AG04450 (cell line): ENCODE results near the gene MADD. TPM values are rescaled to one million over a fixed set of nuclear protein-coding genes. Genes with fewer than 3 reads are reported as not detected.

ENCODE experiments used
- CTCF ChIA-PET: fragments of 300-600, 350-600 bp; formaldehyde crosslinking; extraction: SDS; loops from one replicate; lab custom pipeline; 2022; ENCODE audit warnings: antibody characterized with exemption, inconsistent platforms; lab: Charles Lee
- POLR2A ChIA-PET: fragments of 350-600 bp; formaldehyde crosslinking; extraction: SDS; loops from one replicate; lab custom pipeline; 2021; ENCODE audit warnings: antibody characterized with exemption, inconsistent platforms; lab: Yijun Ruan, JAX
- DNase-seq: peaks from one replicate; pipeline ENCODE4 v3.0.0-alpha.2; 2011; ENCODE audit warnings: low read depth, low spot score
- H3K27ac ChIP-seq: one replicate; pipeline ENCODE4 v1.5.1; 2012; ENCODE audit warnings: low read depth, low read length, control low read depth
- H3K27me3 ChIP-seq: one replicate; pipeline ENCODE4 v1.6.0; 2012; ENCODE audit warnings: low read length; ENCODE audit not compliant: control insufficient read depth, insufficient read depth
- H3K4me3 ChIP-seq: 2 replicates; pipeline ENCODE4 v1.5.1; 2011; ENCODE audit warnings: mild to moderate bottlenecking, low read depth, low read length, control low read depth
- H3K9me3 ChIP-seq: 2 replicates; pipeline ENCODE4 v1.5.1; 2012; ENCODE audit warnings: low read length; ENCODE audit not compliant: control insufficient read depth, insufficient read depth
- polyA plus RNA-seq: library from polyadenylated mRNA; depleted of rRNA; stranded (reverse); fragments of >200 nt; gene quantifications from 2 replicates; pipeline ENCODE4 v1.2.3, GENCODE V29; 2011
- TF ChIP-seq, protein P1 (sequence below): IDR thresholded peaks from 2 replicates; pipeline ENCODE4 v1.5.1; 2011; ENCODE audit warnings: low read depth, low read length, control low read depth, inconsistent platforms

MADD gene
- polyA plus RNA-seq, 1 experiment = 10.5 TPM

DNA sequence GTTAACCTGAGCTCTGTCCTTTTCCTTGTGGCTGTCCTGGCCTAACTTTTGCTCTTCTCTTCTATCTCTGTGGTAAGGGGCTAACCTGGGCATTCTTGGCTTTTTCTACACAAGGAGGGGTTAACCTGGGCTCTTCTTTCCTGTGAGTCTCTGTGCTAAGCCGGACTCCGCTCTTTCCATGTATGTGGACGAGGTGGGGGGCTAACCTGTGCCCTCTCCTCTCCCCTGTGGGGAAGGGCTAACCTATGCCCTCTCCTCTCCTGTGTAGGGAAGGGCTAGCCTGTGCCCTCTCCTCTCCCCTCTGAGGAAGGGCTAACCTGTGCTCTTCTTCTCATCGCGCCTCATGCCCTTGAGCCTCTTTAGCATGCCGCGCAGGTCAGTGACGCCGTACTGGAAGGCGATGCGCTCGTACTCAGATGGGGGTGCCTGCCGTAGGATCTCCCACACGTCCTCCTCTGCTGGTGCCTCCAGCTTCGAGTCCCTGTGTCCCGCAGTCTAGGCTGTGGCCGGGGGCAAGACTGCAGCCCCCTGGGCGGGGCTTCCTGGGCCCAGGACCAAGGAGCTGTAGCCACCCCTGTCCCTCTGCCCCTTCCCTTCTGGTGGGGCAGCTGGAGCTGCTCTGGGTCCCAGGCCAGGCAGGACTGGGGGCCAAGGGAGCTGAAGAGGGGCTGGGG is 76.1 kb downstream of the MADD start:
- Histone ChIP-seq H3K27ac (no peak overlapping the region), H3K4me3 (no peak overlapping the region), H3K9me3 (no peaks in the 10 kb centered on the region; the same call in 1 of the 2 replicates), H3K27me3 (peaks cover 31% of the 10 kb centered on the region)
- ChIA-PET POLR2A (no interaction called here), CTCF (interaction anchor here (0.6 to 1.1 kb wide), 2 partner anchors 9 to 106 kb away, joined by 3 to 7 read pairs; no protein-coding TSS in a partner anchor)
- DNase-seq = no peak
- TF ChIP-seq, protein P1, sequence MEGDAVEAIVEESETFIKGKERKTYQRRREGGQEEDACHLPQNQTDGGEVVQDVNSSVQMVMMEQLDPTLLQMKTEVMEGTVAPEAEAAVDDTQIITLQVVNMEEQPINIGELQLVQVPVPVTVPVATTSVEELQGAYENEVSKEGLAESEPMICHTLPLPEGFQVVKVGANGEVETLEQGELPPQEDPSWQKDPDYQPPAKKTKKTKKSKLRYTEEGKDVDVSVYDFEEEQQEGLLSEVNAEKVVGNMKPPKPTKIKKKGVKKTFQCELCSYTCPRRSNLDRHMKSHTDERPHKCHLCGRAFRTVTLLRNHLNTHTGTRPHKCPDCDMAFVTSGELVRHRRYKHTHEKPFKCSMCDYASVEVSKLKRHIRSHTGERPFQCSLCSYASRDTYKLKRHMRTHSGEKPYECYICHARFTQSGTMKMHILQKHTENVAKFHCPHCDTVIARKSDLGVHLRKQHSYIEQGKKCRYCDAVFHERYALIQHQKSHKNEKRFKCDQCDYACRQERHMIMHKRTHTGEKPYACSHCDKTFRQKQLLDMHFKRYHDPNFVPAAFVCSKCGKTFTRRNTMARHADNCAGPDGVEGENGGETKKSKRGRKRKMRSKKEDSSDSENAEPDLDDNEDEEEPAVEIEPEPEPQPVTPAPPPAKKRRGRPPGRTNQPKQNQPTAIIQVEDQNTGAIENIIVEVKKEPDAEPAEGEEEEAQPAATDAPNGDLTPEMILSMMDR = no peak

DNA sequence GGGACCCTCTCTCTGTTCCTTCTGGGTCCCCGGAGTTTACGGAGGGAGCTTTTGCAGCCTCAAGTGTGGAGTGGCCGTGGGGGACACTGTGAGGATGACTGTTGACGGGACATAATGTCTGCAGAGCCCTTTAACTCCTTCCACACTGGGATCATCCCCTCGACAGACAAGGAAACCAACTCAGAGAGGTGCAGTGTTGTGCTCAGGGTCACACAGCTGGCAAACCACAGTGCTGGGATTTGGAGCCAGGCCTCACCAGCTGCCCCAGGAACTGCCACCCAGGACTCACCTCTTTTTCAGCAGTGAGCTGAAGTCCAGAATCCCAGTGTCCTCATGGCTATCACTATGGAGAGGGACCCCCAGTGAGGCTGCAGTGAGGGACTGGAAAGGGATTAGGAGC is 77.2 kb downstream of the MADD start:
- no peak overlapping the region for H3K27ac ChIP-seq
- TF ChIP-seq, protein P1 = no peak
- H3K4me3 ChIP-seq = no peak overlapping the region
- no peak for DNase-seq
- H3K9me3 ChIP-seq = no peaks in the 10 kb centered on the region; the same call in 1 of the 2 replicates
- CTCF ChIA-PET = no interaction called here
- H3K27me3 ChIP-seq = peaks cover 31% of the 10 kb centered on the region
- POLR2A ChIA-PET = no interaction called here

DNA sequence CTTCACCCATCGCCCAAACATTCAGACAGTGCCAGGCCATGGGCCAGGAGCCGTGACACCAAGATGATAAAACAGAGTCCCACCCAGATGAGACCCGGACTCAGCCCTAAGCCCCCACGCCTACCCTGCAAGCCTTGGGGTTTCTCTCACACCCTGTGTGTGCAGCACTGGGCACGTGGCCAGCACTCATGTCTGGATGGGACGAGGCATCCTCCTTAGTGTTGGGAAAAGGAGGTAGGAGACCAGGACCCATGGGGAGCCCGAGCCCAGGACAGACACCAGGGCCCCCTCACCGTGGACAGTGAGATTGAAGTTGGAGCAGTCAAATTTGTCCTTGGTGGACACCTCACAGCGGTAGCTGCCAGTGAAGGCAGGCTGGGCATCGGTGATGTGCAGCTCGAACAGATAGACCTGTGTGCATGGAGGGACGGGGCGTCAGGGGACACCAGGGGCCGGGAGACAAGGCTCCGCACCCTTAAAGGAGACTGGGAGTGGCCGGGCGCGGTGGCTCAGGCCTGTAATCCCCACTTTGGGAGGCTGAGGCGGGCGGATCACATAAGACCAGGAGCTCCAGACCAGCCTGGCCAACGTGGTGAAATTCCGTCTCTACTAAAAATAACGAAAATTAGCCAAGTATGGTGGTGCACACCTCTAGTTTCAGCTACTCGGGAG is 78.3 kb downstream of the MADD start:
- H3K27me3 ChIP-seq = peaks cover 31% of the 10 kb centered on the region
- DNase-seq = no peak
- ChIA-PET CTCF (interaction anchor here (1.1 kb wide), 1 partner anchor 91 kb away, joined by 3 read pairs; the partner anchor contains the start of gene NR1H3), POLR2A (no interaction called here)
- no peak overlapping the region for H3K4me3 ChIP-seq
- H3K27ac ChIP-seq = no peak overlapping the region
- TF ChIP-seq, protein P1 = no peak
- no peaks in the 10 kb centered on the region; the same call in 1 of the 2 replicates for H3K9me3 ChIP-seq

DNA sequence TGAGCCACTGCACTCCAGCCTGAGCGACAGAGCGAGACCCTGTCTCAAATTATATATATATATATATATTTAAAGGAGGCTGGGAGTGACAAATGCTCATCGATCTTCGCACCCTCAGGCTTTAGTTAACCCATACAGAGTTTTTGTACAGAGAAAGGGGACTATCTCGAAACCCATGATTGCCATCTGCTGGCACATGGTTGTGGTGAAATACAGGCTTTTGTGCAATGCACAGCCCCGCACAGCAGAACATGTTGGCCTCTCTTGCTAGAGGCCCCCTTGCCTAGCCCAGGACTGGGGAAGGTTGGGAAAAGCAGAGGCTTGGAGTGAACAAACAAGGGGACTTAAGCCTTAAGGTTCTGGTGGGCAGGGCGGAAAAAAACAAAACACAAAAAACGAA is 78.9 kb downstream of the MADD start:
- no peak for DNase-seq
- POLR2A ChIA-PET = no interaction called here
- CTCF ChIA-PET = interaction anchor here (1.1 kb wide), 1 partner anchor 92 kb away, joined by 3 read pairs; the partner anchor contains the start of gene NR1H3

More for the DNA sequence above, 78.9 kb downstream of the MADD start:
- Histone ChIP-seq H3K27ac (no peak overlapping the region), H3K9me3 (no peaks in the 10 kb centered on the region; the same call in 1 of the 2 replicates), H3K4me3 (no peak overlapping the region), H3K27me3 (peaks cover 31% of the 10 kb centered on the region)
- TF ChIP-seq, protein P1 = peak; percentile 32; the same call in 1 of the 2 replicates
